ENCODE results near the gene L3MBTL4.

DNA sequence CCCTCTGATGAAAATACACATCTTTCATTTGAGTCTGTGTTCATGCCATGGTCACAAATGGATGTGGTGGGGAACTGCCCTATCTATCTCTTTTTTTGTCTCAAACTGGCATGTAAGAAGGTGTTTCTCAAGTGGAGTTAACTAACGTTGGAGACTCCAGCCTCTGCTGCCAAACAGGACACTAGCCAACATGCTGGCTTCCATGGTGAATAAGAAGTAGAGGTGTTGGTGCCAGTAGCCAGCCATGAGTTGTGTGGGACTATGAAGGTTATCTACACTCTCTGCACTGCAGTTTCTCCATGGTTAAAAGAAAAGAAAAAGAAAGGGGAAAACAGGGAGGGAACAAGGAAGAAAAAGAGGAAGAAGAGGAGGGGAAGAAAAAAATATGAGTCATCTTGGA, 370.4 kb downstream of the L3MBTL4 start:
- TF ChIP-seq, protein P1, sequence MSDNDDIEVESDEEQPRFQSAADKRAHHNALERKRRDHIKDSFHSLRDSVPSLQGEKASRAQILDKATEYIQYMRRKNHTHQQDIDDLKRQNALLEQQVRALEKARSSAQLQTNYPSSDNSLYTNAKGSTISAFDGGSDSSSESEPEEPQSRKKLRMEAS (CRISPR knock-in tag; IDR thresholded peaks at IDR 0.05), result no peak
- no peak for TF ChIP-seq TEAD4 (CRISPR knock-in tag; IDR thresholded peaks at IDR 0.05)

Data from WTC11 (cell line).